Measurements from ENCODE around the gene TMSB4Y. TPM values are rescaled to one million over a fixed set of nuclear protein-coding genes. Genes with fewer than 3 reads are reported as not detected.

TMSB4Y gene
- total RNA-seq, 2 experiments from 2014 or later = 1.7 to 1.8 TPM

Other genes starting within 250 kb of the TMSB4Y start
- gene UTY, start 223.9 kb upstream of the TMSB4Y start, total RNA-seq = 10 to 100 TPM; 41.7 to 43.0 TPM